Brain pericyte (primary cell): ENCODE measurements around the gene SHISA9.

Experiments used
- DNase-seq: peaks from one replicate; pipeline ENCODE4 v3.0.0-alpha.2; 2012; ENCODE audit warnings: low read depth, low spot score

Gene SHISA9

GRCh38 chr16:13021996-13022395 is 120.6 kb downstream of the SHISA9 start:
- DNase-seq: no peak

DNA sequence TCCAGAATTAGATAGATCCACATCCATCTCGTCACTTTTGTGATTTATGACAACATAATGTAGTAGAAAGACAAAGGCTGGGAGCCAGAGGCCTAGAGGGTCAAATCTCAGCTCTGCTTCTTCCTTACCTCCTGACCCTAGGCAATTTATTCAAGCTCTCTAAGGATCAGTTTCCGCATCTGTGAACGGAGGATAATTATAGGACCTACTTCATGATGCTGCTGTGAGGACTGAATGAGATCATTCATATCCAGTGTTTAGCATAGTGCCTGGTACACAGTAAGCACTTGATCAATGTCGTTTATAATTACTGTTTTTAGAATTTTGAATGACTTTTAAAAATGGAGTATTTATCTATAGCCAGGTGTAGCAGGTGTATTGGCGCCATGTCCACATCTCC is 128.4 kb downstream of the SHISA9 start:
- no peak for DNase-seq

- DNase-seq: no peak
Measured at GRCh38 chr16:13030769-13031168, 129.4 kb downstream of the SHISA9 start.

- no peak for DNase-seq
Measured at GRCh38 chr16:13032911-13033310, 131.5 kb downstream of the SHISA9 start.

DNA sequence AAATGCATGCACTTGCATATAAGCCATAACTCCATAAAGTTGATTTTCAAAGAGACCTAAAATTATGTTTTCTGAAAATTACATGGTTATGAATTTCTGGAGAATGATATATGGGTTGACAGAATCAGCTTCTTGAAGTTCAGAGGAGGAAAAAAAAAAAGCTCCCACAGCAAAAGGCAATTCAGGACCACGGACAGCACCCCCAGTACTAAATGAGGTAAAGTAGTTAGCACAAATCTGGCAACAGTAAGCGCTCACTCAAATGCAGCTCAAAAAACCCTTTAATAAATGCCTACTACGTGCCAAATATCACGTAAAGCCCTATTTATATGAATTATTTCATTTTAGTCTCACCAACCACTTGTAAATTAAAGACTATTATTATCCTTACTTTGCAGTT is 135.2 kb downstream of the SHISA9 start:
- DNase-seq: no peak

GRCh38 chr16:13038591-13038990 is 137.2 kb downstream of the SHISA9 start:
- no peak for DNase-seq

DNA sequence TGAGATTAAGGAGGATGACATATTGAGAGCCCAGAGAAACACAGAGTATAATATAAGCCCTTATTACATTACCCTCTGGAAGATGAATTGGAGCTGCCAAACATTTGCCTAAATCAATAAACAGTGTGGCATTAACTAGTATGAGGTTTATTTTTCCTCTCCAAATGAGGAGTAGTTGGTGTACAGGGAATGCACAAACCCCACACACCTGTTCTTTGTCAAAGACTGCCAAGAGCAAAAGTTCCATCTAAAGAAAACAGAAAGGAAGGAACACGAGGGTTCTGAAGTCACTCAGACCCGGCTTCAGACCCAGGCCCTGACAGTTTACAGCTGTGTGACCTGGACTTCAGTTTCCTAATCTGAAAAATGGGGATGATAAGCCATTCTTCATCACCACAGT is 138.1 kb downstream of the SHISA9 start:
- DNase-seq: no peak

DNA sequence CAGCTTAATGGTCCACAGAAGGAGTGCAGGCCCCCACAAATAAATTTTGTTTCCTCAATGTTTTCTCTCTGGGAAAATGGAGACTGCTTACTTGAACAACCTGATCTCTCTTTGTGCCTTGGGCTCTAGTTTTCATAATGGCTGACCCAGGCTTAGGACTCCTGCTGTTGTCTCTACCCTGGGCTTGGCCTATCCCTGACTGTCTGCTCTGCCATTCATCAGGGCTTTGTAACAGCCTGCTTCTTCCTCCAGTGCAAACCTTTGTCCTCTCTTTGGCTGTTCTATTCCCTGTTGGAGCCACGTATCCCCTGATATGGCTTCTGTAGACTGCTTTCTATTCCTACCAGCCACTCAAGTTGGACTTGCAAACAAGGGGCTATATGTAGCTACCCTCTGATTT is 139.8 kb downstream of the SHISA9 start:
- DNase-seq: no peak

DNA sequence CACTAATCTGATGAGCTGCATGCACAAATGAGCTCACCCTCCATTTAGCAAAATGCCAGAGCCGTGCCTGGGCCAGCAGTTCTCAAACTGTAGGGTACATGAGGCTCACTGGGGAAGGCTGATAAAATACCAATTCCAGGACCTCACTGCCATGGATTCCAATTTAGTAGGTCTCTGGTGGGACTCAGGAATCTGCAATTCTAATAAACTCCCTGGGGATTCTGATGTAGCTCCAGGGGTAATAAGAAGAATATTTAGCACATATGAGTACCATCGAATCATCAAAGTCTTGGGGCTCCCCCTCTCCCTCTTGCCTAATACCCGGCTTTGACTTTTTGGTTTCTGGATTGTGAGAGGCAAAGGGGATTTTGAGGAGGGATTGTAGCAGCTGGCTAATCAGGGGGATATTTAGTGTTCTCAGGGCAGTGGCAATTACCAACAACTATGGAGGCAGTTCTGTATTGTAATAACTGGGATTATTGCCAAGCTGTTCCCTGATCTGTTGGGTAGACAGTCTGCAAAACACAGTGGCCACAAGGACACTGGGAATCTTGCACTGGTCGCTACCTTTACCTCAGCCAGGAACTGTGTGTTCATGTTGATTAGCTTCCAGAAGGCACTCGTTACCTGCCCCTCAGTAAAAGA is 140.4 kb downstream of the SHISA9 start:
- no peak for DNase-seq

DNA sequence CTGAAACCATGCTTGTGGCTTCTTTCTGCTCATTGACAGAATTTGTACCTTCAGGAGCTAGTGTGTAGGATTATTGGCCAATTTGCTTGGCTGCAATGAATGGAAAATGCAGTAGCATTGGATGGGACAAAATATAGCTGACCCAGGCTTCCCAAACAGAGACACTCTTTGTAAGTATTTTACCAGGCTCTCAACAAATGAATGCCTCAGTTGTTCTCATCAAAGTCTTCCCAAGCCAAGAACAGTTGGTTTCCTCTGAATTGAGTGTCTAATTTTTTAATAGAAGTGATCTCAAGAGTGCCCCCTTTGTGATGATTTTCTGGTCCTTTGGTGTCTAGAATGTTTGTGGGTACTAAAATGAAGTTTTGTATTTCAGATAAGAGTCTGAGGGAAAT is 140.9 kb downstream of the SHISA9 start:
- DNase-seq: no peak

- DNase-seq: no peak
Measured at GRCh38 chr16:13046061-13046821, 144.8 kb downstream of the SHISA9 start.

GRCh38 chr16:13047276-13047675 is 145.9 kb downstream of the SHISA9 start:
- no peak for DNase-seq

DNA sequence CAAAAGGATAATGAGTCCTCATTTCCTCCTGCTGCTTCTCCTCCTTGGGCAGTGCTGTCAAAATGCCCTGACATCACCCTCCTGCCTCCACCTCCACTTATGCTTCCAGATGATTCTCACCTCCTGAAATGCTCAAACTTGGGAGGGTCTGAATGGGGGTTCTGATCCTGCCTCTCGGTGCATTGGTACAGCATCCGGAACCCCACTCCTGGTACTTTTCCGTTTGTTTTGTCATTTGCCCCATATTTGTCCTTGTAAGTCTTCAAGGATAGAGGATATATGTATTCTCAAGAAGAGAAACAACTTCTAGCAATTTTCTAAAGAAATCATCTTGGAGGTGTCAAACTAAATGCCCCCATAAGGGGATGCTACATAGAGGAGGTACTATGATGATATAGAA is 148.3 kb downstream of the SHISA9 start:
- DNase-seq: no peak

GRCh38 chr16:13052431-13052830 is 151.0 kb downstream of the SHISA9 start:
- no peak for DNase-seq

DNA sequence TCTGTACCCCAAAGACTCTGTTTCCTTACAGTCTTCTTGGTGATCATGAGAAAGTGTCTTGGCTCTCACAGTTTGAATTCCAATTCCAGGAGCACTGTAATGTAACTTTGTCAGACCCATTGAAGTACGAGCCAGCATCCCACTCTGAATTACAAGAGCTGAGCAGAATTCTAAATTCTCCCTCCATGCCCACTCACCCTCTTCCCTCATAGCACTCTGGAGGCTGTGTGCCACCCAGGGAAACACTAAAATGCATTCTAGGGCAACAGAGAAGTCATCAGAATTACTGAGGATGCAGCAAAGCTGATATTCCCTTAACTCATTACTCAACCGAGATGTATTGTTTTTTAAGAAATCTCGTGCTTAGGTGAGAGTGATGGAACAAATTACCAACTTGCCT is 154.1 kb downstream of the SHISA9 start:
- no peak for DNase-seq

- DNase-seq: no peak
Measured at GRCh38 chr16:13056607-13057006, 155.2 kb downstream of the SHISA9 start.

DNA sequence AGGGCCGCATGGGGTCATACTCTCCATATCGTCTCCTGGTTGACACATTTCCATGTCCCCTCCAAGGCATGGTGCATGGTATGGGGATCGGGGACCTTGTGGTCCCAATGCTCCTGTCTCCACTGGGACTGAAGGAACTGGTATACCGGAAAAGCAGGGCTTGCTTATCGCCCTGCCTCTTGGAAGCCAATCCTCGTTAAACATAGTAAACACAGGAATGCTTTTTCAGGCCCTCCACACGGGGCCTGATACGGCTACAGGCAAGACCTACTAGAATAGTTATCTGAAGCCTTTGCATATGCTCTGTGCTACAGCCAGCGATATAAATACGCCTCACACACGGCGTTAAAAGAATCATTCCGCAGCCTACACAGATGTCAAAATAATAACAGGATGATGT is 159.5 kb downstream of the SHISA9 start:
- DNase-seq: no peak

- no peak for DNase-seq
Measured at GRCh38 chr16:13061691-13062090, 160.3 kb downstream of the SHISA9 start.

DNA sequence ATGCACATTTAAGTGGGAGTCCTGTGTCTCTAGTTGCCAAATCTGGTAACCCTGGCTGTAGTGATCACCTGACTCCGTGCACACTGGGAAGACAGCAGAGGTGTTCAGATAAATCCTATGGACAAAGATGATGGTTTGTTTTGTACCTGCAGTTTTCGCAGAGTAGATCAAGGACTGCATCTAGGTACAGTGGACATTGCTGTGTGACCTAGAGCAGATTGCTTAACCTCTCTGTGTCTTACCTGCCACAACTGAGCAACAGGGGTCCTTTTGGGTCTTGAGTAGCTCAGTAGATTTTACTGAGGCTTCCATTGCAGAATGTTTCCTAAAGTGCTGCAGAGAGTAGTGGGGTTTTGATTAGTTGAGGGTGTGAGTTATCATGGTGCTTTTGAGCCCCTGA is 160.8 kb downstream of the SHISA9 start:
- DNase-seq: no peak

DNA sequence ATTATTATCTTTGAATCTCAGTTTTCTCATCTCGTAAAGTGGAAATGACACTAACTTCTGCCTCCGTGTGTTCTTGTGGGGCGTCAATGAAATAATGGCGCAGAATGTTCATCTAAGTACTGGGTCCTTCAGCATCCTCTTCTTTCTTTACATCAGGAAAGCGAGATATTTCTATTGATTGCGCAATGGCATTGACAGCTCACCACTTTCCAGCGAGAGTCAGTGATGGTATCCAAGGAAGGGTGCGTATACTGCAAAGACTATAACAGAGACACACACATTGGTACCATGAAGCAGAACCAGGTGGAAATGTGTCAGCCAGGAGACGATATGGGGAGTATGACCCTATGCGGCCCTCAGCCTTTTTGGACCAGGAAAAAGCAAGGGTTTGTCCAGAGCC is 162.1 kb downstream of the SHISA9 start:
- DNase-seq: no peak

DNA sequence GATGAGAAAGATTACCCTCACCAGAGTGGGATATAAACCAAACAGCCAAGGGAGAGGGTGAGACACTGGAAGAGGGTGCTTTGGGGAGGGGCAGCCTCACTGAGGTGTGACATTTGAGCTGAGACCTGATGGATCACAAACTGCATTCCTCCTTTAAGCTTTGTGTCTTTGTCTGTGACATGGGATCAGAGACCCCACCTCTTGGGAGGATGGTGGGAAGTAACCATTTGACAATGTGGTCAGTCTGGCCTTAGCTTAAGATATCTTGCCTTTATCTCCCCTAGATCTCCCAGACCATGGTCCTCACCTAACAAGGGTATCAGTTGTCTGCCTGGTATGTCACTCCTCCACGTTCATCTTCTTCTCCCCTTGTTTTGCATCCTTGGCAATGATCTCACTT is 163.4 kb downstream of the SHISA9 start:
- no peak for DNase-seq

- no peak for DNase-seq
Measured at GRCh38 chr16:13067648-13068047, 166.2 kb downstream of the SHISA9 start.

GRCh38 chr16:13068912-13069583 is 167.7 kb downstream of the SHISA9 start:
- no peak for DNase-seq
